Osteocyte (in vitro differentiated cells): Measurements from ENCODE around the gene ITPKB. TPM values are rescaled to one million over a fixed set of nuclear protein-coding genes. Genes with fewer than 3 reads are reported as not detected.

Experiments used
- DNase-seq: peaks from one replicate; pipeline ENCODE4 v3.0.0; 2021; ENCODE audit warnings: mixed read lengths; ENCODE audit not compliant: unreplicated experiment; ENCODE audit errors: extremely low spot score
- H3K27ac Mint-ChIP-seq: one replicate; pipeline ENCODE4 v1.8.0; 2021; ENCODE audit warnings: mild to moderate bottlenecking, mixed read lengths; ENCODE audit not compliant: unreplicated experiment
- H3K27me3 Mint-ChIP-seq: one replicate; pipeline ENCODE4 v1.8.0; 2021; ENCODE audit warnings: mixed read lengths; ENCODE audit not compliant: unreplicated experiment
- H3K36me3 Mint-ChIP-seq: one replicate; pipeline ENCODE4 v1.8.0; 2021; ENCODE audit warnings: mixed read lengths; ENCODE audit not compliant: unreplicated experiment
- H3K4me1 Mint-ChIP-seq: one replicate; pipeline ENCODE4 v1.8.0; 2021; ENCODE audit warnings: mixed read lengths; ENCODE audit not compliant: unreplicated experiment
- H3K4me3 Mint-ChIP-seq: one replicate; pipeline ENCODE4 v1.8.0; 2021; ENCODE audit warnings: mild to moderate bottlenecking, moderate library complexity, mixed read lengths; ENCODE audit not compliant: unreplicated experiment
- H3K9me3 Mint-ChIP-seq: one replicate; pipeline ENCODE4 v1.8.0; 2021; ENCODE audit warnings: mixed read lengths; ENCODE audit not compliant: unreplicated experiment
- CTCF ChIP-seq: fragments of 200-600 bp; sonication (generic); IDR thresholded peaks from 2 replicates; pipeline ENCODE4 v1.5.0; 2021; ENCODE audit warnings: antibody characterized with exemption, mild to moderate bottlenecking, moderate library complexity
- total RNA-seq: library from RNA; stranded (reverse); gene quantifications from 2 replicates; pipeline ENCODE4 v1.2.1, GENCODE V29; 2021

The ITPKB gene
- total RNA-seq, 1 donor from 2014 or later = 28.3 TPM

- Mint-ChIP-seq H3K27me3 (no peaks in the 10 kb centered on the region), H3K4me3 (no peak overlapping the region), H3K36me3 (peaks cover 23% of the 10 kb centered on the region), H3K4me1 (peaks cover 44% of the 10 kb centered on the region), H3K9me3 (no peaks in the 10 kb centered on the region), H3K27ac (no peak overlapping the region)
- TF ChIP-seq CTCF = no peak
- no peak for DNase-seq
Measured at GRCh38 chr1:226736001-226736907, 2.8 kb downstream of the ITPKB start.

GRCh38 chr1:226735576-226735975, 3.5 kb downstream of the ITPKB start:
- Mint-ChIP-seq H3K27me3 (no peaks in the 10 kb centered on the region), H3K9me3 (no peaks in the 10 kb centered on the region), H3K27ac (no peak overlapping the region), H3K36me3 (peaks cover 30% of the 10 kb centered on the region), H3K4me3 (no peak overlapping the region), H3K4me1 (peaks cover 47% of the 10 kb centered on the region)
- no peak for TF ChIP-seq CTCF
- DNase-seq = no peak

GRCh38 chr1:226734611-226735153, 4.4 kb downstream of the ITPKB start:
- Mint-ChIP-seq H3K4me1 (peaks cover 43% of the 10 kb centered on the region), H3K27me3 (no peaks in the 10 kb centered on the region), H3K9me3 (no peaks in the 10 kb centered on the region), H3K4me3 (no peak overlapping the region), H3K36me3 (peaks cover 35% of the 10 kb centered on the region), H3K27ac (no peak overlapping the region)
- TF ChIP-seq CTCF = no peak
- DNase-seq = no peak

- DNase-seq = no peak
- Mint-ChIP-seq H3K27me3 (no peaks in the 10 kb centered on the region), H3K27ac (no peak overlapping the region), H3K4me3 (no peak overlapping the region), H3K36me3 (peaks cover 35% of the 10 kb centered on the region), H3K9me3 (no peaks in the 10 kb centered on the region), H3K4me1 (peaks cover 36% of the 10 kb centered on the region)
- no peak for TF ChIP-seq CTCF
Measured at GRCh38 chr1:226733876-226734275, 5.2 kb downstream of the ITPKB start.

GRCh38 chr1:226733304-226733703, 5.8 kb downstream of the ITPKB start:
- no peaks in the 10 kb centered on the region for H3K9me3 Mint-ChIP-seq
- no peak overlapping the region for H3K4me3 Mint-ChIP-seq
- peaks cover 39% of the 10 kb centered on the region for H3K36me3 Mint-ChIP-seq
- no peaks in the 10 kb centered on the region for H3K27me3 Mint-ChIP-seq
- no peak for DNase-seq
- no peak overlapping the region for H3K27ac Mint-ChIP-seq
- peaks cover 39% of the 10 kb centered on the region for H3K4me1 Mint-ChIP-seq
- TF ChIP-seq CTCF = no peak
